Right atrium auricular region (tissue), 2 donors: ENCODE data around the gene SH2D6. TPM values are rescaled to one million over a fixed set of nuclear protein-coding genes. Genes with fewer than 3 reads are reported as not detected.
"Not testable (repeated sequence)": the region's sequence is repeated elsewhere in the genome, so short reads cannot be mapped to it uniquely, and the experiment has no call there.

Experiments used
- DNase-seq: peaks from one replicate; pipeline ENCODE4 v3.0.0-alpha.2; 2019; ENCODE audit warnings: low spot score
- H3K27ac ChIP-seq, 2 donors: fragments of 200-600 bp; sonication (generic); 1 replicate in 1 of 2; 2 replicates in 1 of 2; pipeline ENCODE4 v1.5.1; 2016 to 2019
- H3K27me3 ChIP-seq, 2 donors: fragments of 200-600 bp; sonication (generic); one replicate each; pipeline versions ENCODE4 v1.5.1 to v1.6.0; 2017 to 2019
- H3K36me3 ChIP-seq: fragments of 200-600 bp; sonication (generic); one replicate; pipeline ENCODE4 v1.5.1; 2016
- H3K4me1 ChIP-seq, 2 donors: fragments of 200-600 bp; sonication (generic); one replicate each; pipeline versions ENCODE4 v1.5.1 to v1.6.0; 2017 to 2019
- H3K4me3 ChIP-seq, 2 donors: fragments of 200-600 bp; sonication (generic); 1 replicate in 1 of 2; 2 replicates in 1 of 2; pipeline ENCODE4 v1.5.1; 2017 to 2019; ENCODE audit warnings: mild to moderate bottlenecking in 1 of 2, moderate library complexity in 1 of 2
- H3K9me3 ChIP-seq, 2 donors: fragments of 200-600 bp; sonication (generic); one replicate each; pipeline ENCODE4 v1.5.1; 2019
- total RNA-seq, 2 donors: library from RNA; depleted of rRNA; stranded (reverse); fragments of >200 nt; gene quantifications; one replicate each; pipeline ENCODE4 v1.1.0, GENCODE V29; 2016
- TF ChIP-seq, protein P1 (sequence below), 2 donors: fragments of 200-600 bp; sonication (generic); IDR thresholded peaks; one replicate each; pipeline ENCODE4 v1.5.1; 2019; ENCODE audit warnings: antibody characterized with exemption in 2 of 2

SH2D6 gene
- total RNA-seq, 2 donors from 2014 or later = not detected

DNA sequence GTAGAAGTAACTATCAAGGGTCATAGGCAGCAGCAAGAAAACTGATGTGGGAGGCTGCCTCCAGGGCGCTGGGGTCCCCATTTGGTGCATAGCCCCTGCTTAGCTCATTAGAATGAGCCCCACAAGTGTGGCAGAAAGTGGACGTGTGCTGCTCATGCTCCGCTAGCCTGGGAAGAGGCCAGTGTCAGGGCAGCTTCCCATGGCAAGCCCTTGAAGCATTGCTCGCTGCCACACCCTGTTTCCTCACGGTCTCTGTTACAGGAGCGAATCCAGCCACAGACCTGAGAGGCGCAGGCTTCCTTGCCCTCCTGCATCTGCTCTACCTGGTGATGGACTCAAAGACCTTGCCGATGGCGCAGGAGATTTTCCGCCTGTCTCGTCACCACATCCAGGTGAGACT, 41.4 kb upstream of the SH2D6 start:
- H3K4me3 ChIP-seq = no peak overlapping the region

DNA sequence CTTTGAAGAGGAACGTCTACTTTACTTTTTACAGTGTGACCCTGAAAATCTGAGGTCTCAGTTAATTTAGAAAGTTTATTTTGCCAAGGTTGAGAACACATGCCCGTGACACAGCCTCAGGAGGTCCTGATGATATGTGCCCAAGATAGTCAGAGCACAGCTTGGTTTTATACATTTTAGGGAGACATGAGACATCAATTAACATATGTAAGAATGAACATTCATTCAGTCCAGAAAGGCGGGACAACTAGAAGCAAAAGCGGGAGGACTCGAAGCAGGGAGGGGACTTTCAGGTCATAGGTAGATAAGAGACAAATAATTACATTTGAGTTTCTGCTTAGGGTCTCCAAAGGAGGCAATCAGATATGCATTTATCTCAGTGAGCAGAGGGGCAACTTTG, 40.3 kb upstream of the SH2D6 start:
- no peaks in the 10 kb centered on the region for H3K4me1 ChIP-seq
- no peak overlapping the region for H3K27ac ChIP-seq
- TF ChIP-seq, protein P1, sequence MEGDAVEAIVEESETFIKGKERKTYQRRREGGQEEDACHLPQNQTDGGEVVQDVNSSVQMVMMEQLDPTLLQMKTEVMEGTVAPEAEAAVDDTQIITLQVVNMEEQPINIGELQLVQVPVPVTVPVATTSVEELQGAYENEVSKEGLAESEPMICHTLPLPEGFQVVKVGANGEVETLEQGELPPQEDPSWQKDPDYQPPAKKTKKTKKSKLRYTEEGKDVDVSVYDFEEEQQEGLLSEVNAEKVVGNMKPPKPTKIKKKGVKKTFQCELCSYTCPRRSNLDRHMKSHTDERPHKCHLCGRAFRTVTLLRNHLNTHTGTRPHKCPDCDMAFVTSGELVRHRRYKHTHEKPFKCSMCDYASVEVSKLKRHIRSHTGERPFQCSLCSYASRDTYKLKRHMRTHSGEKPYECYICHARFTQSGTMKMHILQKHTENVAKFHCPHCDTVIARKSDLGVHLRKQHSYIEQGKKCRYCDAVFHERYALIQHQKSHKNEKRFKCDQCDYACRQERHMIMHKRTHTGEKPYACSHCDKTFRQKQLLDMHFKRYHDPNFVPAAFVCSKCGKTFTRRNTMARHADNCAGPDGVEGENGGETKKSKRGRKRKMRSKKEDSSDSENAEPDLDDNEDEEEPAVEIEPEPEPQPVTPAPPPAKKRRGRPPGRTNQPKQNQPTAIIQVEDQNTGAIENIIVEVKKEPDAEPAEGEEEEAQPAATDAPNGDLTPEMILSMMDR (IDR thresholded peaks at IDR 0.05) = no peak
- DNase-seq = no peak
- no peak overlapping the region for H3K4me3 ChIP-seq
- no peaks in the 10 kb centered on the region for H3K27me3 ChIP-seq
- H3K9me3 ChIP-seq = no peaks in the 10 kb centered on the region
- peaks cover 23% of the 10 kb centered on the region for H3K36me3 ChIP-seq

More for the DNA sequence above, 41.4 kb upstream of the SH2D6 start:
- H3K27me3 ChIP-seq = no peaks in the 10 kb centered on the region
- peaks cover 27% of the 10 kb centered on the region for H3K36me3 ChIP-seq
- no peak for DNase-seq
- no peak overlapping the region for H3K27ac ChIP-seq
- TF ChIP-seq, protein P1 (IDR thresholded peaks at IDR 0.05) = no peak
- no peaks in the 10 kb centered on the region for H3K9me3 ChIP-seq
- no peaks in the 10 kb centered on the region for H3K4me1 ChIP-seq

DNA sequence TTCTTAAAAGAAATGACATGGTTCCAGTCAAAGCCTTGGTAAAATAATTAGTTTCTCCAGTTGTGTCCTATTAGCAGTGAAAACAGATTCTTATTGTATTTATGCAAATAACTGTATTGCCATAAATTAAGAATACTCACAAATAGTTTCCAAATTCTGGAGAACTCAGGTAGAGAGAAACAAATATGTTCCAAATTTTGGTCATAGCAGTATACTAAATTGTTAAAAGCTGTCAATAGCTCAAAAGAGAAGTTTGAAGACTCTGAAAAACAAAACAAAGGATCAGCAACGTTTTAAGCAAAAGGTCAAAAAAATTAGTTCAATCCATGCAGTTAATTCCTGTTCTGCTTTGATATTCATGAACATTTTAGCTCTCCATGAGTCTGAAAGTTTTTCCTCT, 38.5 kb upstream of the SH2D6 start:
- Histone ChIP-seq H3K36me3 (peaks cover 20% of the 10 kb centered on the region), H3K9me3 (no peaks in the 10 kb centered on the region), H3K27me3 (no peaks in the 10 kb centered on the region), H3K27ac (no peak overlapping the region), H3K4me3 (no peak overlapping the region), H3K4me1 (no peaks in the 10 kb centered on the region)
- TF ChIP-seq, protein P1 (IDR thresholded peaks at IDR 0.05) = no peak
- no peak for DNase-seq

DNA sequence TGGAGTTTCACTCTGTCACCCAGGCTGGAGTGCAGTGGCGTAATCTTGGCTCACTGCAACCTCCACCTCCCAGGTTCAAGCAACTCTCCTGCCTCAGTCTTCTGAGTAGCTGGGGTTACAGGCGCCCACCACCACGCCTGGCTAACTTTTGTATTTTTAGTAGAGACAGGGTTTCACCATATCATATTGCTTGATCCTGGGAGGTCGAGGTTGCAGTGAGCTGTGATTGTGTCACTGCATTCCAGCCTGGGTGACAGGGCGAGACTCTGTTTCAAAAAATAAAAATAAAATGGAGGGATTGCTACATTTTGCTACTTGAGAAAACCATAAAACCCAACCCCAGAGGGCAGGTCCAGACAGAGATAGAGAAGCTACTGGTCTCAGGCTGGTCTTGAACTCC, 35.4 kb upstream of the SH2D6 start:
- not testable (repeated sequence) for H3K27me3 ChIP-seq, H3K9me3 ChIP-seq, DNase-seq, H3K4me3 ChIP-seq, H3K4me1 ChIP-seq, H3K36me3 ChIP-seq, H3K27ac ChIP-seq

DNA sequence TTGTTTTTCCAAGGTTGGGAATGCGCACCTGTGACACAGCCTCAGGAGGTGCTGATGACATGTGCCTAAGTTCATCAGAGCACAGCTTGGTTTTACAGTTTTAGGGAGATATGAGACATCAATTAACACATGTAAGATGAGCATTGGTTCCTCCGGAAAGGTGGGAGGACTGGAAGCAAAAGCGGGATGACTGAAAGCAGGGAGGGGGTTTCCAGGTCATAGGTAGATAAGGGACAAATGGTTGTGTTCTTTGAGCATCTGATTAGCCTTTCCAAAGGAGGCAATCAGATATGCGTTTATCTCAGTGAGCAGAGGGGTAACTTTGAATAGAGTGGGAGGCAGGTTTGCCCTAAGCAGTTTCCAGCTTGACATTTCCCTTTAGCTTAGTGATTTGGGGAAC, 34.7 kb upstream of the SH2D6 start:
- no peak for DNase-seq
- Histone ChIP-seq H3K4me1 (no peaks in the 10 kb centered on the region), H3K27me3 (no peaks in the 10 kb centered on the region), H3K27ac (no peak overlapping the region), H3K36me3 (peaks cover 6% of the 10 kb centered on the region), H3K9me3 (no peaks in the 10 kb centered on the region), H3K4me3 (no peak overlapping the region)
- TF ChIP-seq, protein P1 (IDR thresholded peaks at IDR 0.05) = no peak

DNA sequence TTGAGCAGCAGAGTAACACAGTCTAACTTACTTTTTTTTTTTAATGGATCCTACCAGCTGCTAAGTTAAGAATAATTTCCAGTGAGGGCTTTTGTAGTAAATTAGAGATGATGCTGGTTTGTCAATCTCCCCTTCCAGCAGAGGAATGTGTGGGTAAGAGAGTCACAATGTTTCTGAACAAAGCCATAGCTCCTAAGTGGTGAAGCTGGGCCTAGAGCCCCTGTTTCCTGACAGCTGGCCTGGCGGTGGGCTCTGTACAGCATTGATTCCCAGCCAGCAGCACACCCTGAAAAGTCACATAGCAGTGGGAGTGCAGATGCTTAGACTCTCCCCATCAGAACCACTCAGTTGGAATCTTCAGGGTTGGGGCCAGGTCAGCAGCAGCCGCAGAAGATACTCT, 32.8 kb upstream of the SH2D6 start:
- Histone ChIP-seq H3K27ac (no peak overlapping the region), H3K36me3 (peaks cover 13% of the 10 kb centered on the region), H3K9me3 (no peaks in the 10 kb centered on the region), H3K27me3 (no peaks in the 10 kb centered on the region), H3K4me1 (no peaks in the 10 kb centered on the region), H3K4me3 (no peak overlapping the region)
- no peak for DNase-seq
- TF ChIP-seq, protein P1 (IDR thresholded peaks at IDR 0.05) = no peak
